NCI-H1436 (cell line): ENCODE measurements around the gene SYT3.

Experiments
- DNase-seq: peaks from one replicate; lab custom pipeline; 2025; lab: John Stamatoyannopoulos, UW

SYT3 gene, protein sequence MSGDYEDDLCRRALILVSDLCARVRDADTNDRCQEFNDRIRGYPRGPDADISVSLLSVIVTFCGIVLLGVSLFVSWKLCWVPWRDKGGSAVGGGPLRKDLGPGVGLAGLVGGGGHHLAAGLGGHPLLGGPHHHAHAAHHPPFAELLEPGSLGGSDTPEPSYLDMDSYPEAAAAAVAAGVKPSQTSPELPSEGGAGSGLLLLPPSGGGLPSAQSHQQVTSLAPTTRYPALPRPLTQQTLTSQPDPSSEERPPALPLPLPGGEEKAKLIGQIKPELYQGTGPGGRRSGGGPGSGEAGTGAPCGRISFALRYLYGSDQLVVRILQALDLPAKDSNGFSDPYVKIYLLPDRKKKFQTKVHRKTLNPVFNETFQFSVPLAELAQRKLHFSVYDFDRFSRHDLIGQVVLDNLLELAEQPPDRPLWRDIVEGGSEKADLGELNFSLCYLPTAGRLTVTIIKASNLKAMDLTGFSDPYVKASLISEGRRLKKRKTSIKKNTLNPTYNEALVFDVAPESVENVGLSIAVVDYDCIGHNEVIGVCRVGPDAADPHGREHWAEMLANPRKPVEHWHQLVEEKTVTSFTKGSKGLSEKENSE

DNA sequence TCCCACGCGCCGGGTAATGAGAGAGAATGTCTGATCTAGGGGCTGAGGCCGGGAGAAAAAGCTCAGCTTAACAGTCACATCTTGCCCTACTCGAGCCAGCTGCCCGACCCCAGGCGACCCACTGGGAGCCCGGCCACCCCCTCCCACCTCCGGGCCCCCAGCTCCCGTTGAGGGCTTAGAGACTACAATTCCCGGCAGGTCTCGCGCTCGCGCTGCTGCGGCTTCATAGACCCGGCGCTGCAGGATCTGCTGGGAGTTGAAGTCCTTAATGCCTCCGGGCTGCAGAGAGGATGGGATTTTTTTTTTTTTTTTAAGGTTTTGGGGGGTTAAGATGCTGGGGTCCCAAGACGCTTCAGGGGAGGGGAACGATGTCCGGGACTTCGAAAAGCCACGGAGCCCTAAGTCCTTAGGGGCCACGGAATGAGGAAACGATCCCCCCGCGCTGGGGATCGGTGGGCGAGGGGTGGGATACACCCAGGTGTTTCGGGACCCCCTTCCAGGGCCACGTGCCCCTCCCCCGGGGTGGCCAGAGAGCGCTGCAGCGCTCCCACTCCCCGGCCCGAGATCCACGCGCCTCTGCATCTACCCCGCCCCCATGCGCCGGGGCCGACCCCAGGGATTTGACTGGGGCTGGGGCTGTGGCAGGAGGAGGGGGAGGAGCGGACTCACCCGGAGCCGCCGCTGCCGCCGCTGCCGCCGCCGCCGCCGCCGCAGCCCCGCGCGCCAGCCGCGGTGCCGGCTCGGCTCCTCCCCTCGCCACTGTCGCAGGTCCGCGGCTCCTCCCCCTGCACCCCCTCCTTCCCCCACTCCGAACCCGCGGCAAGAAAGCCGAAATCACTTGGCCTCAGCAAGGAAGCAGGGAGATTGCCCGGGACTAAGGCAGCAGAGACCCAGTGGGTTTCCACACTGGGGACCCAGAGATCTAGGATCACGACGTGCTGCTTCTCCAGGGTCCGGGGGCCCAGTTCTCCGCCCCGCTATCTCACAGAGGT, at the start of gene SYT3:
Gene SYT3, minus strand, starts transcription at position 761 of the 992 bp plus-strand sequence. CDS start 2,470 bp downstream, outside the sequence.
- peak; percentile 70 for DNase-seq

DNA sequence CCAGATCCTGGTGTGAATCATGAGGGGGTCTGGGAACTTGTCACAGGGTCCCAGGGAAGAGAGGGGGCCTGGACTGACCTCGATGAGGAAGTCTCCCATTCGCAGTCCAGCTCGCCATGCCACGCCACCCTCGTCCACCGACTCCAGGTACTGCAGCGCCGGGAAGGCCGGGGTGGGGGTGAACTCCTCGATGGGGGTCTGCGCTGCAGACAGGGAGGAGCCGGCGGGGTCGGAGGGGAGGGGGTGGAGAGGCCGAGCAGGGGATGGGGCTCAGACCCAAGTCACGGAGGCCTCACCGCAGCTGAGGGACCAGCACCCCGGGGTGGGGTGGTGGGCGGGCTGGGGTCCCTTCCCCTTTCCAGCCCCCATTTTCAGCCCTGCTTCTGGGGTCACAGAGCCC, 49.1 kb upstream of the SYT3 start:
- DNase-seq = no peak

- DNase-seq = no peak
Observed at GRCh38 chr19:50686310-50687032, 46.8 kb upstream of the SYT3 start.

DNA sequence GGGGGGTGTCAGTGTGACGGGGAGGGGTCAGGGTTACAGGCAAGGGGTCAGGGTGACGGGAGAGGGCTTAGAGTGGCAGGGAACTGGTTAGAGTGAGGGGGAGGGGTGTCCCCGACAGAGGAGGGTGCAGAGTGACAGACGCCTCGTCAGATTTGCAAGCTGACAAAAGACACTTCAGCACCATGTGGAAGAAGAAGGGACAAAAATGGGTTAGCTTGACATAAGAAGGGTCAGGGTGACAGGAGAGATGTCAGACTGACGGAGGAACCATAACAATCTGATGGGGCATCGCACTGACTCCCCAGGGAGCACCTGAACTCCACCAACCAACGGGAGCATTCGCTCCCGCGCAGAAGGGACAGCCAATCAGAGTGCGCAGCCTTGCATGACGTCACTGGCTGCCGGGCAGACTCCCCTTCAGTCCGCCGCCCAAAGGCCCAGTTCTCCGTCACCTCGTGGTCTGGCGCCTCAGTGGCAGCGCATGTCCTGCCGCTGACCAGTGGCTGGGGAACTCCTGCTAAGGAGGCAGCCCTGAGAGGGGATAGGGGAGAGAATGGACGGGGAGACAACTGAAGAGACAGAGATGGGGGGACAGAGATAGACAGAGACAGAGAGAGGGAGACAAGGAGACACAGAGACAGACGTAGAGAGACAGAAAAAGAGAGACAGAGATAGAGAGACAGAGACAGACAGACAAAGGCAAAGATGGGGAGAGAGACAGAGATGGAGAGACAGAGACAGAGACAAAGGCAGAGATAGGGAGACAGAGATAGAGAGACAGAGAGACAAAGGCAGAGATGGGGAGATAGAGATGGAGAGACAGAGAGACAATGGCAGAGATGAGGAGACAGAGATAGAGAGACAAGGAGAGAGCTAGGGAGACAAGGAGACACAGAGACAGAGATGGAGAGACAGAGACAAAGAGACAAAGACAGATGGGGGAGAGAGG, 39.8 kb upstream of the SYT3 start:
- peak; percentile 58 for DNase-seq

DNA sequence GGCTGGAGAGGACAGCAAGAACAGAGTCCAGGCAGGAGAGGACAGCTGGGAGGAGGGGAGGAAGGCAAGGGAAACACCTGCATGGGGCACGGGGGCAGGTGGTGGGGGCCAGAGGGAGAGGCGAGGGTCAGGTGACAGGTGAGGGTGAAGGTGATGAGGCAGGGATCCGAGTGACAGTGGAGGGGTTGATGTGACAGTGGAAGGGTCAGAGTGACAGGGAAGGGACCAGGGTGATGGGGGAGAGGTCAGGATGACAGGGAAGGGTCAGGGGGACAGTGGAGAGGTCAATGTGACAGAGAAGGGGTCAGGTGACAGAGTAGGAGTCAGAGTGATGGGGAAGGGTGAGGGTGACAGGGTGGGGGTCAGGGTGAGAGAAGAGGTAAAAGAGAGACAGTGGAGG, 38.6 kb upstream of the SYT3 start:
- DNase-seq = no peak

DNA sequence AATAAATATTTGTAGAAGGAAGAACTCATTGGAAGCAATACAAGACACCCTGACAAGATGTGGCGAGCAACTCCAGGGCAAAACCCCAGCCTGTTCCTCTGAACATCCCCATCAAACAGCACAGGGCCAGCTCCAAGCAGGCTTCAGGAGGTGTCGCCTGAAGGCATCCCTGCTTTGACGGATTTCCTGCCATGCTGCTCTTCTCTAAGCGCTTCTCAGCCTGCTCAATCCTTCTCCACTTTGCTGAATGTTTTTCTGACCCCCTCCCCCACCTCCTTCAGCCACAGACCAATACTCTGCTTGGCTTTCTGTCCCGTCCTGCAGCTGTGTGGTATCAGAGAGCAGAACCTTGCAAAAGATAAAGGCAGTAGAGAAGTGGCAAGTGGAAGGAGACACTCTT, 38.0 kb upstream of the SYT3 start:
- no peak for DNase-seq

- no peak for DNase-seq
Observed at GRCh38 chr19:50676625-50677197, 37.0 kb upstream of the SYT3 start.

- no peak for DNase-seq
Observed at GRCh38 chr19:50673118-50673517, 33.4 kb upstream of the SYT3 start.

DNA sequence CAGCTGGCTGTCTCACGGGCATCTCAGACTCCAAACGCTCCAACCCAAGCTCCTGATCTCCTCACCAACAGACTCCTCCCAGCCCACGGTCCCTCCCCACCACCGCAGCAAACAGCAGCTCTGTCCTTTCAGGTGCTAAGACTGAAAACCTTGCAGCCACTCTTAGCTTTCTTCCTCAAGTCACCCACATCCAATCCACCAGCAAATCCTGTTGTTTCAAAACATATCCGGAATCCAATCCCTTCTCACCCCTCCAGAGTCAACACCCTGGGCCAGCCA, 30.4 kb upstream of the SYT3 start:
- DNase-seq = no peak

DNA sequence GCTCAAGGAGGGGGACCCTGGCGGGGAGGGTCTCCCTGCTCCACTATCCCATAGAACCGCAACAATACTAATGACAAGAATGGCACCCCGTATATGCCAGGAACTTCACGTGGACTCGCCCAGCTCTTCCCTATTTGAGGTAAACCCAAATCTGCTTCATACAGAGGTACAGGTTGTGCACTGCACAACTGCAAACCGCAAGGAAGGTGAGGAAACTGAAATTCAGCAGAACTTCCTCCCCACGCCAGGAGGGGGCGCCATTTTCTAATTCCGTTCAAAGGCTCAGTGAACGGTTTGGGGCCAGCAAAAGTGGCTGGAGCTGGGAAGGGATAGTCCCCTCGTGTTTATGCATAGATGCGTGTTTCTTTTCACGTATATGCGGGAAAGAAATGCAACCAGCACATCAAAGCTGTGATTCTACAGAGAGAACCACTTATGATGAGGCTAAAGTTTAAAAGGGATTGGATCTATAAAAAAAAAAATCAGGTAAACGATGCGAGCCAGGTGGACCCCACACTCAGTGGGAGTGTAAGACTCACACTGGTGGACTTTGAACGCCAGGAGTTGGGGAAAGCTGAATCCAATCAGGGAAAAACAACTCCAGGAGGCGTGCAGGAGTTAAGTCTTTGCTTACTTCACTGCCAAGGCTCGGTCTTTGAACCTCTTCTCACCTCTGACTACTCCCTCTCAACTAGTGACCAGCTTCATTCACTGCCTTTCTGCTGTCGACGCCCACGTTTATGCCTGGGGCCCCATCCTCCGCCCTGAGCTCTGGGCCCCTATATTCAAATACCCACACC, 29.8 kb upstream of the SYT3 start:
- no peak for DNase-seq

DNA sequence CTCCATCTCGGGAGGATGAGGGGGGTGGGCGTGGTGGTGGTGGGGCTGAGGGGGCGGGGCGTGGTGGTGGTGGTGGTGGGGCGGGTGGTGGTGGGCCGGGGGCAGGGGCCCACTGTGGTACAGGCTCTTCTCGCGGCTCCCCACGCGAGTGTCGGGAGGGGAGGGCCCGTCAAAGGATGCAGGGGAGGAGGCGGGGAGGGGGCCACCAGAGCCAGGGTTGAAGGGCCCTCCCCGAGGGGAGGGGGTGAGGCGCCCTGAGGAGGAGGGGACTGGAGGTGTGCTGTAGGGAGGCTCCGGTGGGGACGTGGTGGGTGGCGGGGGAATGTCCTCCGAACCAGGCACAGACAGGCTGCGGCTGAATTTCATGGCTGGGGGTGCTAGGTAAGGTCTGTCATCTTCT, 29.2 kb upstream of the SYT3 start:
- DNase-seq = no peak

DNA sequence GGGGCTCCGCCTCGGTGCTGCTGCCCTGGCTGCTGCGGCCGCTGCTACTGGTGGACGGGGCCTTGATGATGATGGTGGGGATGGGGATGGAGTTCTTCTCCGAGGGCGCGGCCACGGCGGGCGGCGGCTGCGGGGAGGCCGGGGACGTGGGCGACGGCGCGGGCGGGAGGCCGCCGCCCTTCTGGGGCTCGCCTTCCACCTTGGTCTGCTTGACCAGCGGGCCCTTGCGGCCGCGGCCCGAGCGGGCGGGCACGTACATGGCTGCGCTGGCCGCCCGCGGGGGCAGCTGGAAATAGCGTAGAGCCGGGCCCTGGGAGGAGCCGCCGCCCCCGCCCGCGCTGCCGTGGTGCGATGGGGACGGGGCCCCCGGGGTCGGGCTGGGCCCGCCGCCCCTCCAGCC, 28.7 kb upstream of the SYT3 start:
- DNase-seq = no peak

DNA sequence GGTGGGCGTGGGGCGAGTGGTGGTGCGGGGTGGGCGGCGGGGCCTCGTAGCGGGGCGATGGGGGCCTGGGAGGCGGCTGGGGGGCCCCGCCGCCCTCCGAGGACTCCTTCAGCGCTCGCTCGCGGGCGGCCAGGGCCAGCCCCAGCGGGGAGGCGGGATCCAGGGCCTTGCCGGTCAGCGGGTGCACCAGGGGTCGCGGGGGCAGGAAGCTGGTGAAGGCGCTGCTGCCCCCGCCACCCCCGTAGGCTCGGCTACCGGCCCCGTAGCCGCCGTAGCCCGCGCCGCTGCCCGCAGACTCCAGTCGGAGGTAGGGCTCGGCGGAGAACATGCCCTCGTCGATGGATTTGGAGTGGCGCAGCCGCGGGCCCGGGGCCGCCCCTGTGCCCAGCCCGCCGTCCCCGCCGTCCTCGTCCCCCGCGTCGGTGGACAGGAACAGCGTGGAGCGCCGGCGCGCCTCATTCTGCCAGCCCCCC, 28.1 kb upstream of the SYT3 start:
- DNase-seq = no peak

- DNase-seq = no peak
Observed at GRCh38 chr19:50667177-50667758, 27.6 kb upstream of the SYT3 start.

GRCh38 chr19:50666346-50667176, 26.9 kb upstream of the SYT3 start:
- DNase-seq = no peak

GRCh38 chr19:50664204-50664603, 24.5 kb upstream of the SYT3 start:
- DNase-seq = no peak

GRCh38 chr19:50663482-50663790, 23.8 kb upstream of the SYT3 start:
- no peak for DNase-seq

- DNase-seq = no peak
Observed at GRCh38 chr19:50662651-50663481, 23.2 kb upstream of the SYT3 start.
